HUES64 (cell line): ENCODE data around the gene DRAM1.

Source experiments
- H3K27ac ChIP-seq: 2 replicates; pipeline ENCODE4 v1.7.0; 2013; ENCODE audit warnings: low read depth, low read length, inconsistent platforms
- H3K27me3 ChIP-seq: 2 replicates; pipeline ENCODE4 v1.6.1; 2013; ENCODE audit warnings: mild to moderate bottlenecking, low read length; ENCODE audit not compliant: insufficient read depth
- H3K36me3 ChIP-seq: 2 replicates; pipeline ENCODE4 v1.6.1; 2013; ENCODE audit warnings: mild to moderate bottlenecking, low read length; ENCODE audit not compliant: insufficient read depth
- H3K4me1 ChIP-seq: 2 replicates; pipeline ENCODE4 v1.6.1; 2013; ENCODE audit warnings: mild to moderate bottlenecking, low read length, moderate library complexity; ENCODE audit not compliant: insufficient read depth
- H3K4me3 ChIP-seq: 2 replicates; pipeline ENCODE4 v1.5.1; 2013; ENCODE audit warnings: mild to moderate bottlenecking, low read length, moderate library complexity
- H3K9ac ChIP-seq: 2 replicates; pipeline ENCODE4 v1.6.1; 2013; ENCODE audit warnings: mild to moderate bottlenecking, low read depth, low read length
- H3K9me3 ChIP-seq: 2 replicates; pipeline ENCODE4 v1.6.1; 2013; ENCODE audit warnings: low read depth, low read length; ENCODE audit not compliant: insufficient read depth
- WGBS: fragments of 150-250, 120-280 bp; methylation state at CpG from one replicate; pipeline ENCODE4 v1.1.7; 2013; ENCODE audit warnings: missing lambda C conversion rate; 5-methylcytosine and 5-hydroxymethylcytosine counted together

DRAM1 gene

DNA sequence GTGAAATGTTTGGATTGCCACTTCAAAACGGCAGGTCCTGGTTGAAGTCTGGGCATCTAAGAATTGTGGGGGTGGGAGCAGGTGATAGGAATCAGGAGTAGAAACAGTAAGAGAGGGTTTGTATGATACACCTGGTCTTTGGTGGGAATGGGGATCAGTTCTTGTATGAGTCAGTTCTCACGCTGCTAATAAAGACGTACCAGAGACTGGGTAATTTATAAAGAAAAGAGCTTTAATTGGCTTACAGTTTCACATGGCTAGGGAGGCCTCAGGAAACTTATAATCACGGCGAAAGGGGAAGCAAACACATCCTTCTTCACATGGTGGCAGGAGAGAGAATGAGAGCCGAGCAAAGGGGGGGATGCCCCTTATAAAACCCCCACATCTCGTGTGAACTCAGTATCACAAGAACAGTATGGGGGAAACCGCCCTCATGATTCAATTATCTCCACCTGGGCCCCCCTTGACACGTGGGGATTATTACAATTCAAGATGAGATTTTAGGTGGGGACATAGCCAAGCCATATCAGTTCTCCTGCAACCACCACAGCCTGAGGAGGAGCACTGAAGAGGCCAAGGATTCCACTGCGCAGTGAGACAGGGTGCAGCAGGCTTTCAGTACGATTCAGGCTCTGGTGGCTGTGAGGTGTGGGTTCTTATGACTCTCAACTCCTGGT is 52.1 kb downstream of the DRAM1 start:
- no peaks in the 10 kb centered on the region for H3K4me1 ChIP-seq
- WGBS, result 95% methylated on average over 9 of the region's 11 CpGs
- no peak overlapping the region for H3K27ac ChIP-seq
- no peaks in the 10 kb centered on the region for H3K36me3 ChIP-seq
- no peak overlapping the region for H3K4me3 ChIP-seq
- H3K27me3 ChIP-seq, result no peaks in the 10 kb centered on the region
- no peaks in the 10 kb centered on the region for H3K9me3 ChIP-seq
- no peak overlapping the region for H3K9ac ChIP-seq

DNA sequence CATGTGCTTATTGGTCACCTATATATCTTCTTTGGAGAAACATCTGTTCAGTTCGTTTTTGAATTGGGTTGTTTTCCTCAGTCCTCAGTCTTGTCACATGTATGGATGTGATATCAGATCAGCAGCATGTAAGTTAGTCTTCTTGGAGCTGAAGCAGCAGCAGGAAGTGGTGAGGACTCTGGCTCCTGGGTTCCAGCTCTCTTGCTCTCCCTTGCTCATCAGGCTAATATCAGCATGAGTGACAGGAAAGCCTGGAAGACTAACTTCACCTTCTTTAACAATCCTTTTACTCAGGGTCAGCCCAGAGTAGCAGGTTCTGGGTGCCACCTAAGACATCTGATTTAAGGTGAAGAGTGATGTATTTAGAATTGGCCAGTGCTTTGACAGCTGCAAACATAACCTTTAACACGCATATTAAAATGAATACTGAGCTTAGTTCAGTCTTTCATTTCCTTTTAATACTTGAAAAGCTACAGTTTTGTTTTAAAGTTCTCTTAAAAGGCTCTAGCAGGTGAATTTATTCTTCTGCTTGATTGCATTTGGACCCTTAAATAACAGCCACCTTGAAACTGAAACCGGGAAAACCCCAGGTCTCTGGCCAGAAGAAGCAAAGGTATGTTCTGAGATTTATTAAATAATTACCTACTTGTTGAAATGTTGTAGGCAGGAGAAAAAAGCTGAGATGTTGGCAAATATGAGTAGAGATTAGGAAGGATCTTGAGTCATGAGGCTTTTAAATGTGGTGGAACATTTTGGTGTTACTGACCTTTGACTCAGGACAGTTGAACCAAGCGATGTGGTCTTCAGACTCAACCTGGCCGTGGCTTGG is 54.3 kb downstream of the DRAM1 start:
- 0 out of 2 replicates have a peak, but pooled peaks cover 9% of the 10 kb centered on the region for H3K4me1 ChIP-seq
- no peak overlapping the region for H3K27ac ChIP-seq
- H3K36me3 ChIP-seq, result no peaks in the 10 kb centered on the region
- no peak overlapping the region for H3K4me3 ChIP-seq
- WGBS, result 94% methylated on average over 3 of the region's 5 CpGs
- H3K9ac ChIP-seq, result no peak overlapping the region
- H3K9me3 ChIP-seq, result no peaks in the 10 kb centered on the region
- H3K27me3 ChIP-seq, result no peaks in the 10 kb centered on the region

DNA sequence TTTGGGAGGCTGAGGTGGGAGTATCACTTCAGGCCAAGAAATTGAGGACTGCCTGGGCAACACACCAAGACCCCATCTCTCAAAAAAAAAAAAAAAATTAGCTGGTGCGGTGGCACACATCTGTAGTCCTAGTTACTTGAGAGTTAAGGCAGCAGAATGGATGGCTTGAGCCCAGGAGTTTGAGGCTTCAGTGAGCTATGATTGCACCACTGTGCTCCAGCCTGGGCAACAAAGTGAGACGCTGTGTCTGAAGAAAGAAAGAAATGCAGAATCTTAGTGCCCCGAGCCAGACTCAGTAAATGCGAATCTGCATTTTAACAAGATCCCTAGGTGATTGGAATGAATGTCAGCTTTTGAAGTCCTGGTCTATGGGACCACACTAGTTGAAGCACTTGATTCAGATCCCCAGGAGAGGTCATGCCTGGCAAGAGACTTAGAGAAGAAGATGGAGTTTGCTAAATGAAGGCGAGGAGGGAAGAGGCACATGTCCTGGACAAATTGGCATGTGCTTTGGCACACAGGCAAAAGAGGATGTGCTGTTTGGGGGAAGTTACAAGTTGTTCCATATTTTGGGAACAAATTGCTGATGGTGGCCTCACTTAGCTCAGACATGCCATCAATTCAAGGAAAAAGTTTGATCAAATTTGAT is 56.6 kb downstream of the DRAM1 start:
- no peak overlapping the region for H3K27ac ChIP-seq
- H3K9ac ChIP-seq, result no peak overlapping the region
- no peak overlapping the region for H3K4me3 ChIP-seq
- no peaks in the 10 kb centered on the region for H3K27me3 ChIP-seq
- H3K4me1 ChIP-seq, result 0 out of 2 replicates have a peak, but pooled peaks cover 10% of the 10 kb centered on the region
- WGBS, result 61% methylated on average over 5 of the region's 5 CpGs
- no peaks in the 10 kb centered on the region for H3K36me3 ChIP-seq
- H3K9me3 ChIP-seq, result no peaks in the 10 kb centered on the region

DNA sequence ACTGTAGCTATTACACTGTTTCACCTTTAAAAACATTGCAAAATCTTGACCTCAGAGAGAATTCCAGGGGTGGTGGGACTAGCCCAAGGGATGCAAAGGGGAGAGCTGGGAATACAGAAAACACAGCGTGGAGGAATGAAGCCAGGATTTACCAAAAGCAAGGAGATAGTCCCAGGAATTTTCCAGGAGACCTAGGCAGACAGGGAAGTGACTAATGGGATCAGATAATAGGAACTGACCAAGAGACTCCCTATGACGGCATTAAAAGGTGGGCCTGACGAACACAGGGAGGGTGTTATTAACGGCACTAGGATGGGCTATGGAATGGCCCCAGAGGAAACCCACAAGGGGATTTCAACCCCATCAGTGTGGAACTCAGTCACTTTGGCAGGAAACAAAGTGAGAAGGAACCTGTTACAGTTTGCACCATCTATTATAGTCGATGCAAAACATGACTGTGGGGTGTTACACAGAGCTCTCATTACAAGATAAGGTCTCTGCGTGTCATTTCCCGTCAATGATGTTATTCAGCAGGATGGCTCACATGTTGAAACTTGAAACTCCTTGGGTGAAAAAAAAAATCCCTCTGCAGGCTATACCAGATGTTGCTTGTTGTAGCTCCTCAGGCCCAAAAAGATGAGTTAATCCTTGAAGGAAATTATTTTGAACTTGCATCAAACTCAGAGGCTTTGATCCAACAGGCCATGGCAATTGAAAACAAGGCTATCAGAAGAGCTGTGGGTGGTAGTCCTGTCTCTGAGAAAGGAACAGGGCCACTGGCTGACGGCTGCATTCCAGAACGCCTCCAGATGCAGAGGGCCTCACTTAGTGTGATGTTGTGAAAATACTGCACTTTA is 58.7 kb downstream of the DRAM1 start:
- no peaks in the 10 kb centered on the region for H3K36me3 ChIP-seq
- no peak overlapping the region for H3K27ac ChIP-seq
- no peak overlapping the region for H3K9ac ChIP-seq
- no peak overlapping the region for H3K4me3 ChIP-seq
- no peaks in the 10 kb centered on the region for H3K9me3 ChIP-seq
- no peaks in the 10 kb centered on the region for H3K27me3 ChIP-seq
- H3K4me1 ChIP-seq, result 0 out of 2 replicates have a peak, but pooled peaks cover 12% of the 10 kb centered on the region
- WGBS, result 82% methylated on average over 9 of the region's 9 CpGs

DNA sequence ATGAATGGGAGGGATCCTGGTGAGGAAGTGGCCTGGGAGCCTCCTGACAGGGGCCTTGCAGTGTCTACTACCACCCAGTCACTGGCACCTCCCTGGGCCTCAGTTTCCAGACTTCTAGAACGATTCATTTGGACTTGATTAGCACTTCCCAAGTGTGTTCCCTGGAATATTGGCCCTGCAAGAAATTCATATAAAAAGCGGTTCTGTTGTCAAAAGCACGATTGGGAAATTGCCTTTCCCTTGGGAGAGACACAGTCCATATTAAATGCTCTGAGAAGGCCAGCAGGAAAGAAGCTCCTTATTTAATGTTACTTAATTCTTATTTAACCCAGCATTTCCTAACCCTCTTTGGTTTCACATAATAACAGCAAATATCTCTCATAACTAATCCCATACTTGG is 61.9 kb downstream of the DRAM1 start:
- WGBS, result 74% methylated on average over 3 of the region's 3 CpGs
- Histone ChIP-seq H3K36me3 (no peaks in the 10 kb centered on the region), H3K27me3 (no peaks in the 10 kb centered on the region), H3K4me3 (no peak overlapping the region), H3K9me3 (no peaks in the 10 kb centered on the region), H3K9ac (no peak overlapping the region), H3K4me1 (0 out of 2 replicates have a peak, but pooled peaks cover 12% of the 10 kb centered on the region), H3K27ac (no peak overlapping the region)

DNA sequence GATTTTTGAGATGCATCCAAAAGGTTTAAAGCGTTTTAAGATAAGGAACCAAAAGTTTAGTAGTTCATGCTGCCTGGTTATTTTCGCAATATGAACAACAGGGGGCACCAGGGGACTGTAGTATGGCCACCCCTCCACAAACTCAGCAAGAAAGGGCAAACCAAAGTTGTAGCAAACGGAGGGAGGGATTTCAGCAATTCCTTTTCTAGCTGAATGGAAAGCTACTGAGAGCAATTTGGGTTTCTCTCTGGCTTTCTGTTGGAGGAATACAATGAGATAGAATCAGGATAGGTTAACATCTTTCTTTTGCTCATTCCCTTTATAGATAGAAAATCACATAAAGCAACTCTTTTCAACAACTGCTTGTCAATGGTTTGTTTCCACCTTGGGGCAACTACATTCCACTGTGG is 62.5 kb downstream of the DRAM1 start:
- Histone ChIP-seq H3K9ac (no peak overlapping the region), H3K9me3 (no peaks in the 10 kb centered on the region), H3K36me3 (no peaks in the 10 kb centered on the region), H3K4me1 (0 out of 2 replicates have a peak, but pooled peaks cover 12% of the 10 kb centered on the region), H3K4me3 (no peak overlapping the region), H3K27me3 (no peaks in the 10 kb centered on the region), H3K27ac (no peak overlapping the region)
- 18% methylated on average over 3 of the region's 3 CpGs for WGBS

DNA sequence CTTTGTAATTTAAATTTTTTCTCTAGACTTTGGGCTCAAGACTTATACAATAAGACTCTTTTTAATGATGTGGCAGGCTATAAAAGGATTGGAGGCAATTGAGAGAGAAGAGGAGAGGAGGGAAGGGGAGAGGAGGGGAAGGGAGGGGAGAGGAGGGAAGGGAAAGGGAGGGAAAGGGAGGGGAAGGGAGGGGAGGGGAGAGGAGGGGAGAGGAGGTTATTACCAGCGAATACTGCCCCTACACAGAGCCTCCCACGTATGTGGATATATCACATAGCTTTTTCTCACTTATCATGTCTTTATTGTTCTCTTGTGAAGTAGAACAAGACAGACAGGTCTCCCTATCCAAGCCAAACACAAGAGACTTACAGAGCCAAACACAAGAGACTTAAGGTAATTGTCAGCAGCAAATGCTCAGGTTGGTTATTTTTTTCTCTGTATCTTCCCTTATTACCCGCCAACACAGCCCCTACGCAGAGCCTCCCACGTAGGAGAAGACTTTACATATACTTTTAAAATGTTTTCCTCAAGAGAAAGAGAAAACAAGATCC is 63.1 kb downstream of the DRAM1 start:
- WGBS, result 89% methylated on average over 3 of the region's 5 CpGs

DNA sequence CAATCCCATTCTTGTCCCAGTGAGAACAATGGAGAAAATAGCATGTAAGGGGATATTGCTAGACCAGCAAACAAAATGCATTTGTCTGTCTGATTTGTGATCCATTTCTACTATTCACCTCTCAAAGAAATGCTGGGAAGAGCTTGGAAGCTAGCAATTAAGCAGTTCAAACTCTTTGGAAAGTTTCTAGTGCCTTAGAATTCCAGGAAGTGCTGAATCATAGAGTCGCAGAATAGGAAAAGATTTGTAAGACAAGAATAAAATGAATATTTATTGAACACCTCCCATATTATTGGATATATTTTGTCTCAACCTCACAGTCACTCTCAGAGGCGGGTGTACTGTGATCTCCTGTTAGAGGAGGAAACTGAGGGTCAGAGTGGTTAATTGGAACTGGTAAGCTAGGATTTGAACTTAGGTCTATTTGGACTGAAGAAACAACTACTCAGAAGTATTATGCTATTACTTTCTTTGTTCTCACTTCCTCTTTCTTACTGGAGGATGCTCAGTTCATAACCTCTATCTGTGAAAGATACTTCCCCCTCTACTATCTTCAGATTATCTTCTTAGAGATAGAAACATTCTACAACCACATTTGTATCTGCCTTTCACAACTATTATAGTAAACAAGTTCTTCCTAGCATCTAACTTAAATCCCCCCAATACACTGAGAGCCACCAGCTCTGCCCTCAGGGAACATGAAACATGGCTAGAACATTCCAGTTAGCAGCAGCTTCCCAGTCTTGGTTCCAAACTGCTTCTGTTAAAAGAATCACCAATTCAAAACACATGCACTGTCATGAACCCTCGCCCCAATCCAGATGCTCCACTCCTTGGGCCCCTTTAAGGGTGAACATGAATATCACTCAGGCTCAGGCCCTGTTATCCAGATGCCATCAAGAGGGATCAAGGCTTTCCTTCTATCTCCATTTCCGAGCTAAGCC is 64.2 kb downstream of the DRAM1 start:
- Histone ChIP-seq H3K27me3 (no peaks in the 10 kb centered on the region), H3K4me3 (no peak overlapping the region), H3K9me3 (no peaks in the 10 kb centered on the region), H3K36me3 (no peaks in the 10 kb centered on the region), H3K9ac (no peak overlapping the region), H3K4me1 (0 out of 2 replicates have a peak, but pooled peaks cover 4% of the 10 kb centered on the region), H3K27ac (no peak overlapping the region)
- 81% methylated on average over 4 of the region's 4 CpGs for WGBS

More for the DNA sequence above, 63.1 kb downstream of the DRAM1 start:
- Histone ChIP-seq H3K4me1 (0 out of 2 replicates have a peak, but pooled peaks cover 12% of the 10 kb centered on the region), H3K27me3 (no peaks in the 10 kb centered on the region), H3K9me3 (no peaks in the 10 kb centered on the region), H3K9ac (no peak overlapping the region), H3K27ac (no peak overlapping the region), H3K36me3 (no peaks in the 10 kb centered on the region), H3K4me3 (no peak overlapping the region)

DNA sequence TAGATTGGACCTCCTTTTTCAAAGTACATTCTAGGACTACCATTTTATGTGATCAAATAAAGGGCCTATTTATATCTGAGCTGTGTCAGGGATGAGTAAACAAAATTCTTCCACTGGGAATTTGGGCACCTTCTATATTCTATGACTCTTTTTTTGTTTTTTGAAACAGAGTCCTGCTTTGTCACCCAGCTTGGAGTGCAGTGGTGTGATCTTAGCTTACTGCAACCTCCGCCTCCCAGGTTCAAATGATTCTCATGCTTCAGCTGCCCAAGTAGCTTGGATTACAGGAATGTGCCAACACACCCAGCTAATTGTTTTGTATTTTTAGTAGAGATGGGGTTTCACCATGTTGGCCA is 64.8 kb downstream of the DRAM1 start:
- Histone ChIP-seq H3K36me3 (no peaks in the 10 kb centered on the region), H3K9me3 (no peaks in the 10 kb centered on the region)
- 96% methylated on average over 1 of the region's 1 CpG for WGBS

More for the DNA sequence above, 64.8 kb downstream of the DRAM1 start:
- H3K9ac ChIP-seq, result no peak overlapping the region
- 0 out of 2 replicates have a peak, but pooled peaks cover 2% of the 10 kb centered on the region for H3K4me1 ChIP-seq
- no peaks in the 10 kb centered on the region for H3K27me3 ChIP-seq
- no peak overlapping the region for H3K27ac ChIP-seq
- no peak overlapping the region for H3K4me3 ChIP-seq
